GM21367 (cell line): Measurements from ENCODE around the gene EML2.
"Not testable (repeated sequence)": the region's sequence is repeated elsewhere in the genome, so short reads cannot be mapped to it uniquely, and the experiment has no call there.

Experiments used
- ATAC-seq: cut with Tn5 transposase; IDR thresholded peaks from one replicate; pipeline ENCODE4 v1.9.1; 2021; ENCODE audit not compliant: unreplicated experiment

The EML2 gene, protein sequence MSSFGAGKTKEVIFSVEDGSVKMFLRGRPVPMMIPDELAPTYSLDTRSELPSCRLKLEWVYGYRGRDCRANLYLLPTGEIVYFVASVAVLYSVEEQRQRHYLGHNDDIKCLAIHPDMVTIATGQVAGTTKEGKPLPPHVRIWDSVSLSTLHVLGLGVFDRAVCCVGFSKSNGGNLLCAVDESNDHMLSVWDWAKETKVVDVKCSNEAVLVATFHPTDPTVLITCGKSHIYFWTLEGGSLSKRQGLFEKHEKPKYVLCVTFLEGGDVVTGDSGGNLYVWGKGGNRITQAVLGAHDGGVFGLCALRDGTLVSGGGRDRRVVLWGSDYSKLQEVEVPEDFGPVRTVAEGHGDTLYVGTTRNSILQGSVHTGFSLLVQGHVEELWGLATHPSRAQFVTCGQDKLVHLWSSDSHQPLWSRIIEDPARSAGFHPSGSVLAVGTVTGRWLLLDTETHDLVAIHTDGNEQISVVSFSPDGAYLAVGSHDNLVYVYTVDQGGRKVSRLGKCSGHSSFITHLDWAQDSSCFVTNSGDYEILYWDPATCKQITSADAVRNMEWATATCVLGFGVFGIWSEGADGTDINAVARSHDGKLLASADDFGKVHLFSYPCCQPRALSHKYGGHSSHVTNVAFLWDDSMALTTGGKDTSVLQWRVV

GRCh38 chr19:45638930-45639729, at the start of gene EML2:
Gene EML2 (minus strand): TSS chr19:45639397. CDS start chr19:45639376, 21 bp downstream.
- ATAC-seq, result no peak

DNA sequence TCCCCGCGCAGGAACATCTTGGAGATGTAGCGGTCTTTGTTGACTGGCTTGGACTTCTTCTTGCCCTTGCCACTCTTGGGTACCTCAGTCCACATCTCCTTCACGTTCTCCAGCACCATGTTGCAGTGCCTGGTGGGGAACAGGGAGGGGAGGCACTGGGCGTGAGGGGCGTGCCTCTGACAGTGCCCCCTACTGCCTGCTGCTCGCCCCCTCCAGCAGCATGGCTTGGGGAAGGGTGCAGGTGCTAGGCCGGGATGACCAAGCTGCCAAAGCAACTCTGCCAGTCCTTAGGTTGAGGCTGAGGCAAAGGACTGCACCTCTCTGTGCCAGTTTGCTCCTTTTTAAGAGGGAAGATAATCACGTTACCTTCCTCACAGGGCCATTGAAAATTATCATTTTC, 48.4 kb upstream of the EML2 start:
- no peak for ATAC-seq

GRCh38 chr19:45685045-45685444, 45.8 kb upstream of the EML2 start:
- ATAC-seq, result not testable (repeated sequence)

DNA sequence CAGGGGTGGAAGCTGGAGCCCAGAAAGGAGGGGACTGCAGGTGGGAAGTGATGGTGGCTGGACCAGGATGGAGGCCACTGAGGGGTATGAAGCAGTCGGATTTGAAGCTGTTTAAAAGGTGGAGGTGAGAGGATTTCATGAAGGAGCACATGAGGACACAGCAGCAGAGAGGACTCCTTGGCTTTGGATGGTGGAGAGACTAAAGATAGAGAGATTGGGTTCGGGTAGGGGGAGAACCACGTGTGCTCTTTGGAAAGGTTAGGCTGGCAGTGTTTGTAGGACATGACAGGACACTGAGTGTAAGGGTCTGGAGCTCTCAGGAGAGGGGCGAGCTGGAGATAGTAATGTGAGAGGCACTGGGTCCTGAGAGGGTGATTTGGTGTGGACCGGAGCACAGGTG, 43.7 kb upstream of the EML2 start:
- no peak for ATAC-seq

- ATAC-seq, result no peak
Measured at GRCh38 chr19:45682117-45682516, 42.9 kb upstream of the EML2 start.

- ATAC-seq, result peak; percentile 52
Measured at GRCh38 chr19:45681391-45682015, 42.3 kb upstream of the EML2 start.

- no peak for ATAC-seq
Measured at GRCh38 chr19:45677351-45678230, 38.4 kb upstream of the EML2 start.

DNA sequence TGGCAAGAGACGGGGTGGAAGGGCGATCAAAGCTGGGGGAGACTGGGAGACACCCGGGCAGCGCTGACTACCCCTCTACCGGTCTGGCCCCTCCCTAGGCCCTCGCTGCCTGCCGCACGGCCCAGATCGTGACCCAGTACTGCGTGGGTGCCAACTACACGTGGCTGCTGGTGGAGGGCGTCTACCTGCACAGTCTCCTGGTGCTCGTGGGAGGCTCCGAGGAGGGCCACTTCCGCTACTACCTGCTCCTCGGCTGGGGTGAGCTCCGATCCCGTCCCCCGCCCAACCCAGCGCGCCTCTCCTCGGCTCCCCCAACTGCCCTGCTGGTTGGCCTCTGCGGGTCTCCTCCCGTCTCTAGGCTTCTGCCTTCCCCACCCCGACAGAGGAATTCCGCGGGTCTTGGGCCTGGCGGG, 37.7 kb upstream of the EML2 start:
- ATAC-seq, result no peak

- ATAC-seq, result no peak
Measured at GRCh38 chr19:45674946-45675345, 35.7 kb upstream of the EML2 start.

GRCh38 chr19:45670670-45671453, 31.7 kb upstream of the EML2 start:
- peak; percentile 45 for ATAC-seq

DNA sequence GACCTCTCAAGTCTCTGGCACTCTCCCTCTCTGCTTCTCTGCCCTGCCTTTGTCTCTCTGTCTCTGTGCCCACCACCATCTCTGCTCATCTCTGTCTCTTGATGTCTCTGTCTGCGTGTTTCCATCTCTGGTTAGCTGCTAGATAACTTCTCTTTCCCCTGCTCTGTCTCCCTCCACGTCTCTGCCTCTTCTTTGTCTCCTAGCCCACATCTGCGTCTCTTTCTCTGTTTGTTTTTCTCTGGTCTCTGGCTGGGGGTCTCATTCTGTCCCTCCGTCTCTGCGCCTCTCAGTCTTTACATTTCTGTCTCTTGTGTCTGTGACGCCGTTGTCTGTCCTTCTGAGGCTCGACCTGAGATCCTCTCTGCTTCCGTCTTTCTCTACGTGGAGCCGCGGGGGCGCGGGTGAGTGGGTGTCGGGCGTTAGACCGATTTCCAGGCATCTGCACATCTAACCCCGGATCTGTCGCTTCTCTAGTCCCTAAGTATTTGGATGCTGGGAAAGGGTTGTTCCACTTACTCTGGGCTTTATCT, 29.2 kb upstream of the EML2 start:
- no peak for ATAC-seq

DNA sequence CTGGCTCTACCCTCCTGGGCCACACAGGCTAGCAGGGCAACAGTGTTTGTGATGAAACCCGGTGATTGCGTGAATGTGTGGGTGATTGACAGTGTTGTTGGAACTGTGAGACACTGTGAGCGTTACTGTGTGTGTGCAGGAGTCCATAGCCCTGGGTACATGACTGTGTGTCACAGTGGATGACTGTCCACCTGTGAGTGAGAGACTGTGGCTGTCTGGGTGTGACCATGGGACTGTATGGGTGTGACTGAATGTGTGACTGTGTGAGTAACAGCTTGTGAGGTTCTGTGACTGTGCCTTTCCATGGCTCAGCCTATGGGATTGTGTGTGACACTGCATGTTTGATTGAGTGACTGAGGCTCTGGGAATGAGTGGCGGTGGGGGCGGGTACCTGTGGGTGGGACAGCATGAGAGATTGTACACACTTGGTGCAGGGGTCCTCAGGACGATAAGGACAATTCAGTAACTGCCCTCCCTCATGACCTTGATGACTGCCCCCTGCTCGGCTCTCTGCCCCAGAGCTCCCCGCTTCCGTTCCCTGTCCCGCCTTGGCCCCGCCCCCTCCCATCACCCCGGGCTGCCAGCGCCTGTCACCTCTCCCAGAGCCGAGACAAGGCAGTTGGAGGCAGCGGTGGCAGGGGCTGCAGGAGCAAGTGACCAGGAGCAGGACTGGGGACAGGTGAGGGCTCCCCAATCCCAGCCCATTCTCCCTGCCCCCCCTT, 28.6 kb upstream of the EML2 start, which contains the start of gene GIPR:
GIPR (plus strand) TSS at position 602 of the 722 bp plus-strand sequence. CDS start 1,300 bp downstream, outside the sequence.
- no peak for ATAC-seq

DNA sequence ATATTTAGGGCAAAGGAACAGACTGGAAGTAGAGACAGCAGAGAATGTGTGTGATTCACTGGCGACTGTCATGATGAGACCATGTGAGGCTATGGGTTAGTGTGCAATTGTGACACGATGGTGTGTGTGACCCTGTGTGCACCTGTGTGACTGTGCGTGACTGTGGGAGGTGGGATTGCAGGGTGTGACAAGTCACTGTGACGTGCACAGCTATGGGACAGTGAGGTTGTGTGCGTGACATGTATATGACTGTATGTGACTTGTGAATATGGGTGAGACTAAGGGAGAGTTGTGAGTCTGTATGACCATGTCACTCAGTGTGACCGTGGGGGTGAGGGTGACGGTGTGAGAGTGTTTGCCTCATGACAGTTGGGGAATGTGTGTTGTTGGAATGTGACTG, 25.4 kb upstream of the EML2 start:
- no peak for ATAC-seq

- ATAC-seq, result no peak
Measured at GRCh38 chr19:45663800-45664199, 24.6 kb upstream of the EML2 start.

GRCh38 chr19:45660636-45661035, 21.4 kb upstream of the EML2 start:
- no peak for ATAC-seq

GRCh38 chr19:45659096-45659729, 20.0 kb upstream of the EML2 start:
- no peak for ATAC-seq

GRCh38 chr19:45657520-45658167, 18.4 kb upstream of the EML2 start:
- ATAC-seq, result no peak
